Right lung (tissue), 5 donors: ENCODE measurements around the gene SLC2A13. TPM values are rescaled to one million over a fixed set of nuclear protein-coding genes. Genes with fewer than 3 reads are reported as not detected.
"Not testable (repeated sequence)": the region's sequence is repeated elsewhere in the genome, so short reads cannot be mapped to it uniquely, and the experiment has no call there.

Experiments used
- DNase-seq, 2 donors: peaks; one replicate each; pipeline ENCODE4 v3.0.0-alpha.2; 2013
- polyA plus RNA-seq, 5 donors: library from polyadenylated mRNA; unstranded; fragments of 120-200 nt; gene quantifications; one replicate each; pipeline versions ENCODE4 v1.2.1 to v1.2.3, GENCODE V29; 2013; ENCODE audit warnings: inconsistent platforms in 1 of 5, low replicate concordance in 1 of 5; ENCODE audit not compliant: insufficient read length in 5 of 5, insufficient read depth in 1 of 5

The SLC2A13 gene
- polyA plus RNA-seq, 5 donors = 5.3 to 7.6 (median 6.6) TPM

DNA sequence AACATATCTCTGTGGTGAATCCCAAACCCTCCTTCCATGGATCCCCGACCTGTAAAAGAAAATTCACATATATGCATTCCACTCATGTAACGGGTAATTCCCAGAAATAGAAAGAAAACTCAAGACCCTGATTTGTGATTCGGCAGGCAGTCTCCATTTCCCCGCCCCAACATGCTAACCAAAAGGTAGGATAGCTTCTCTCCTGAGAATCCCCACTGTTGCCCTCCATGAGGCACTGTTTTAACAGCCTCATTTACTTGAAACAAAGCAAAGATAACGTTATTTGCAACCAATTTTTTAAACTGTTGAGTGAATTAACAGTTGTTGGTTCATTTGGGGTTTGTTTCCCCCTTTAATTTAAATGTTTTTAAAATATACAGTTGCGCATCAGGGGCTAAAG is 774 bp upstream of the SLC2A13 start:
- DNase-seq = no peak

DNA sequence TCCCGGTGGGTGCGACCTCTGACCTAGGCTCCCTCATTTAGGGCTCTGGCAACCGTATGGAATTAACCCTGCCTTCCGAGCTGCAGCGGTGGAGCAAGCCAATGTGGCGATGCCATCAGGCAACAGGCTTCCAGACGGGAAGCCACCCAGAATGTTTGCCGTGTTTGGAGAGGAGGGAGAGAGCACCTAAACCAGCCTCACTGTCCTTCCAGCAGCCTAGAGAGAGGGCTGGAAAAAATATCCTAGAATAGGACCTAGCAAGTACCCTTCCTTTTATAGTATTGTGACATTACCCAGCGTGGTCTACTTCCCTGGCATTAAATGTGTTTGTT is 287 bp upstream of the SLC2A13 start:
- DNase-seq = no peak

DNA sequence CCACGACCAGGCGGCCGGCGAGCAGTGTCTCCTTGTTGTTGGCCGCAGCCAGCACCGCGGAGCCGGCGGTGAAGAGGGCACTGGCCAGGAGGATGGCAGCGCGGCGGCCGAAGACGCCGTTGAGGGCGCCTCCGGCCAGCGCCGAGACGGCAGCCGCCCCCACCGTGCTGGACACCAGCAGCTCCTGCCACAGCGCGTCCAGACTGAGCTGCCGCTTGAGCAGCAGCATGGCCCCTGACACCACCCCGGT is 691 bp downstream of the SLC2A13 start:
- peak in 1 of 2 donors; percentile 43 for DNase-seq

DNA sequence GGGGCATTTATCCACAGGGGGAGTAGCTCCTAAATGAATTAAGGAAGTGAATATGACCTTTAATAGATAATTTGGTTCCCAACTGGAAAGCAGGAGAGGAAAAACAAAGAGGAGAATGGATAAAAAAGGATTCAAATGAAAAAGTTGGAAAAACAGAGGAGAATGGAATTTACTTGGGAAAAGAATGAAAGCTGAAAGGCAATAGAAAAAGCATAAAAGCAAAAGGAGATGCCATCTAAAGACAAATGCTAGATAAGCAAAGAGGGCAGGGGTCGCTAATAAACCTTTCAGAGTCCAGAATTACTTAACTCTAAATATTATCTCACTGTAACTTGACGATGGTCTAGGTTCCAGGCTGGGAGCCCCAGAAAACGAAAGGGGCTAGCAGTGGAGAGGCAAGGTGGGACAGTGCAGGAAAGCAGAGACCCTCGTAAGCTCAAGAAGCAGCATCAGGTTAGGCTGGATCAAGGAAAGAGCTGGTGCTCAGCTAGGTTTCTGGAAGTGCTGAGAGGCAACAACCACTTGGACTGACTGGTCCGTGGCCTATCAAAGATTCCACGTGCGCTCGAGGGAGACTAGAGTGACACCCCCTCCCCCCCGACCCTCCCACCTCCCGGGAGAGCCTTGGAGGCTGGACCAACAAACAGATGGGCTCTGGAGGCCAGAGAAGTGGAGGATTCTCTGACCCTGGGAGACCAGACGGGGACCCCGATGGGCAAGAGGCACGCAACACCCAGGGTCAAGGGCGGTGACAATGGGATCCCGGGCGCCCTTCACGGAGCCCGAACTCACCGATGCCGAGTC is 1.2 kb downstream of the SLC2A13 start:
- peak in 1 of 2 donors; percentile 10 for DNase-seq

DNA sequence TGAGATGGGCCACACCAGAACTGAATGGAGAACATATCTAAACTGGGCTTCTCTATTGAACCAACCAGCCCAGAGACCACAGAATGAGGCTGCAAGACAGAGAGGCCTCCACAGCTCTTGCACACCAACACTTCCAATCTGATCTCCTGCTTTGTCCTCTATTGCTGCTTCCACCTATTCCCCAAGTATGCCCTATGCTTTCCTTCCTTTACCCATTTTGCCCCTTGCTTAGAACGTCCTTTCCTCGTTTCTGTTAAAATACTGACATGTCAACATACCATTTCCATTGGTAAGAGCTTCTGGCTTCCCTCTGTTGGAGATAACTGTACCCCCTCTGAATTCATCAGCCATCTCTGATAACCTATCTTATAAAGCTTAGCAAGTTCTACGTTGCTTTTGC is 2.8 kb downstream of the SLC2A13 start:
- no peak for DNase-seq

DNA sequence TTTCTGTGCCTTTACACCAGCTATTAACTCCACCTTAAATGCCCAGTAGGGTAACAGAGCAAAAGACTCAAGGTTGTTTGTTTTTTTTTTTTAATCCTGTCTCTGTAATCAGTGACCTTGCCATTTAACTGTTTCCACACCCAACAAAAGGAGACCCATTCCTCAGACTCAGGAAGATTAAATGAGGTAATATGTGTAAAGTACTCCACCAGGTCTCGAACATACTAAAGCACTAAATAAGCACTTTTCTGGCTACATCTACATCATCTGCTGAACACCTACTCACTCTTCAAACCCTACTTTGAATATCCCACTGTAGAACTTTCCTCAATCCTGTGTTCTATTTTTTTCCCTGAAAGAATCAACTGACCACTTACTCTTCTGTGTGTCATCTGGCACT is 4.1 kb downstream of the SLC2A13 start:
- DNase-seq = no peak

DNA sequence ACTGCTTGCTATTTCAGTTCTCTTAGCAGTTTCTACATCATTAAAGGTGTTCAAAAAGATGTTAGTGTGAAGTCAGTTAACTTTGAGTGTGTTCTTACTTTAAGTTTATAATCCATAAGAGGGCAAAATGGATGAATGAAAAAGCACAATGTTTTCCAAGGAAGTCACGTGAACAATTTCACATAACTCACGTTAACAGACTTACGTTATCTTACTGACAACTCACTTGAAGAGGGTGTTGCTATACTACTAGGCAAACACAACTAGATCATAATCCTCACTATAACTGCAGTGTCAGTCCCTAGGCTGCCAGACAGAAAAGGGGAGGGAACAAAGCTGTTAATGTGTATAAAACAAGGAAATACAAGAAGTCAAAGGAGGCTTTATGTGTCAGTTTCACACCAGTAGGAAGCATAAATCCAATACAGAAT is 6.4 kb downstream of the SLC2A13 start:
- peak in 1 of 2 donors; percentile 20 for DNase-seq

DNA sequence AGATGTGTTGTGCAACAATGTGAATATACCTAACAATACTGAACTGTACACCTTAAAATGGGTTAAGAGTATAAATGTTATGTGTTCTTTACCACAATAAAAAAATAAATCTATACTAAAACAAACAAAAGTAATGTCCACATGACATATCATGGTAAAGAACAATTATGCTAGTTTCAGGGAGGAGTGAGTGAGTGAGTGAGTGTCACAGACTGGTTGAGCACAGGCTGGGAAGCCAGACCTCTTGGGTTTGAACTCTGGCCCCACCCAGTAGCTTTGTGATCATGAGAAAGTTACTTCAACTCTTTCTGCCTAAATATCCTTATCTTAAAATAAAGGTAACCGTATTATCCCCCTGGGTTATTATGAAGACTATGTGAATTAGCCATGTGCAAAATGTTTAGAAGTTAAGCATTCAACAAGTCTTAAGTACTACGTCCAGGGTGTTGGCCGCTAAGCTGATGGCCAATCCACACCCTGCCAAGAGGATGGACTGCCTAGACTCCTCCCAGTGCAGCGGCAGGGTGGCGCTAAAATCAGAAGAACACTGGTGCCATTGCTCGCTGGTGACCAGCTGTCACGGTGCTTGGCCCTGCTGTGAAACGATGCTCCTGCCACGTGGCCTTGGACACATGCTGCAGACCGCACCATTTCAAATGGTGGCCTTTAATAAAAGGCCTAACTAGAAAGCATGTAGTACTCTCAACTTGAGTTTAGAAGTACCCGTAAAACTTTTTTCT is 7.3 kb downstream of the SLC2A13 start:
- no peak for DNase-seq

DNA sequence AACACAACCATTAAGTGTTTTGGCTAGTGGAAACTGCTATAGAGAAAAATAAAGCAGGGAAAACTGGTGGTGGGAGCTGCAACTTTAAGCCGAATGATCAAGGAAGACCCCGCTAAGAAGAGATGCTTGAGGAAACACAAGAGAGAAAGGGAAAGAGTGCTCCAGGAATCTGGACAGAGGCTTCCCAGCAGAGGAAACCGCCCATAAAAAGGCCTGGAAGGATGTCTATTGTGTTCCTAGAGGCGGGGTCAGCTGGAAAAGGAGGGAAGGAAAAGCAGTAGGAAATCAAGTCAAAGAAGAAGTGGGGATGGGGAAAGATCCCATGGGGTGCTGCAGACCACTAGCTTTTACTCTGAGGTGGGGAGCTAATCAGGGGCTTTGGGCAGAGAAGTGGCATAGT is 12.4 kb downstream of the SLC2A13 start:
- no peak for DNase-seq

DNA sequence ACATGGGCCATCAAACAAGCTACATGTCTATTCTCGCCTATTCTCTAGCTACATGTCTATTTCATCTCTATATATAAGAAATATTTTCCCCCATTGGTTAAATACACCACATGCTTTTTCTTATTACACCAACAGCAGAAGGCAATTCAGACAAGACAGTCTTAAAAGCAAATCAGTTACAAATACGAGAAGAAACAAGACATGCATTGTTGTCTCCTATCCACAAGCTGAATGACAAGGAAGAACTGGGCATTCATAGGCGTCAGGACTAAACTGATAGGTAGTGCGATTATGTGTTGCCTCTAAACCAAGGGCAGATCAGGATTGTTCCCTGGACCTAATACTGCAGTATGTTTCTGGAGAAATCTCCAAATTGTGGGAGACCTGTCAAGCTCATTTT is 19.4 kb downstream of the SLC2A13 start:
- no peak for DNase-seq

DNA sequence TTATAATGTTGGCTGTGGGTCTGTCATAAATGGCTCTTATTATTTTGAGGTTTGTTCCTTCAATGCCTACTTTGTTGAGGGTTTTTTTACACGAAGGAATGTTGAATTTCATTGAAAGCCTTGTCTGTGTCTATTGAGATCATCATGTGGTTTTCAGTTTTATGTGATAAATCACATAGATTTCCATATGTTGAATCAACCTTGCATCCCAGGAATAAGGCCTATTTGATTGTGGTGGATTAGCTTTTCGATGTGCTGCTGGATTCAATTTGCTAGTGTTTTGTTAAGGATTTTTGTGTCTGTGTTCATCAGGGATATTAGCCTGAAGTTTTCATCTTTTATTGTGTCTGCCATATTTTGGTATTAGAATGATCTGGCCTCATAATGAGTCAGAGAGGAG is 27.6 kb downstream of the SLC2A13 start:
- no peak for DNase-seq

DNA sequence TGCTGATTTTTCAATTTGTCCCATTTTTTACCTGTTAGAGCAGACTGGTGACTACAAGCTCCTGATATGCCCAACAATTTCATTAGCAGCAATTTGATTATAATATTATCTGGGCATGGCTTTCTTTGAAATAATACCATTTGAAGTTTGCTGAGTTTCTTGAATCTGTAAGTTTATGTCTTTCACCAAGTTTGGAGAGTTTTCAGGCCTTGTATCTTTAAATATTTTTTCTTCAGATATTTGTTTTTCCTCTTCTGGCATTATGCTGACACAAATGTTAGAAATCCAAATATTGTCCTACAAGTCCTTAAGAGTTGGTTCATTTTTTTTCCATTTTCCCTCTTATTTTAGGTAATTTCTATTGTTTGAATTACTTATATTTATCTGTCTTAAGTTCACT is 30.4 kb downstream of the SLC2A13 start:
- DNase-seq = no peak

DNA sequence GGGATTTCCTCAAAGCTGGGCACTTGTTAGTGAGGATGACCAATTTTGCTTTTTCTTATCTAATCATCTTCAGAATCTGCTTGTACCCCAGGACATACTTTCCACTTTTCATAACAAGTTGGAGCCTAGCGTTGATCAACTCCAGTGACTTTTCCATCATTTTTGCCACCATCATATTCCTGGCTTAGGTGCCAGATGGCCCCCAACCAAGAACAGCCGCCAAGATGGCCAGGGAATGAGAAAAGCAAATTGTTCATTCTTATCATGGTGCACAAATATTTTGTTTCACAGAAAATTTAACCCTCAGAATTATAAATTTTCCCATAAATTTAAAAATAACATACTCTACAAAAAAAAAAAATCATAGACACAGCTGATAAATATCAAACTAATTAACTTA is 37.5 kb downstream of the SLC2A13 start:
- no peak for DNase-seq

DNA sequence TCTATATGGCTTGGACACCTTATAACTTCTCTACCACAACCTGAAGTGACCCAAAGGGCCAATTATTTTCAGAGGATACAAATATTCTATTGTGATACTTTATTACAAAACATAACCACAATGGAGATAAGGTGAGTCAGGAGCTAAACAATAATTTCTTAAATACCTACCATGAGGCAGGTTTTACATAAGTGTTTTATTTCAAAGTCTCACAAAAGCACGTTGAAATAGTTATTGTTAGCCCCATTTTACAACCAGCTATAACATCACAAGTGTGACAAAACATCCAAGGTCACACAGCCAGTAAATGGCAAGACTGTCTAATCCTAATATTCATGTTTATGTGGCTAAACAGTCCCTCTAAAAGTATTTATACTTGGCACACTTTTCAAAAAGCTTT is 40.2 kb downstream of the SLC2A13 start:
- no peak for DNase-seq

DNA sequence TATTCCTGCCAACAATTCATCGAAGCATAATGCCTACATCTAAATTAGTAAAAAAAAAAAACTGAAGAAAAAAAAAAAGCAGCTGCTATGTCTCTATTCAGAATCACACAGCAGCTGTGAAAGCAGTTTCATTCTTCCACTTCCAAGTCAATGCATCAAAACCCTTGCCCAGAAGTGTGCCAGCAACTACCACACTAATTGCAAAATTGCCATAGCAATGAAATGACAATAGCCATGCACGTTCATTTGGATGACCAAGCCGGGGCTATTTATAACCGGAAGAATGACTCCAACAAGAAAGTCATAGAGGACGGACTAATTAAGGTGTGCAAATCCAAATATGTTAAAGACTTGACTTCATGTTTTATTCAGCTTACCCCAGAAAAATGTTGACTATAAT is 42.5 kb downstream of the SLC2A13 start:
- DNase-seq = no peak

DNA sequence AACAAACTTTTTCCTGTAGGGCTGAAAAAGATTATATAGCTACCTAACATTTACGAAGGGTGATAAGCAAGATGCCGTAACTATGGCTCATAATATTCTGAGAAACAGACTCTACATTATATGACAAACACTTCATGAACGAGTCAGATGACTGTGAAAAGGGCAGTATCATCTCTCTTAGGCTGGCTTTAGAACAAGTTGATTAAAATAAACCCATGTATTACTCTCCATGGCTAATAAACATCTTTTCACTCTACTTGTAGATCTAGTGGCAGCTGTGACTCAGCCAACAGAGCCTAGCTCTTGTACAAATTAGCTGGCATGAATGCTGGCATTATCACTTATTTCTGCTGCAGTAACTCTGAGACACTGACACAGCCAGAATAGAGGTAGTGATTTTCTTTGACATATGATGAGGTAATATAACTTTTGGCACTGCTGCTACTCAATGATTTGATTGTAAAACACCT is 47.1 kb downstream of the SLC2A13 start:
- DNase-seq = no peak

DNA sequence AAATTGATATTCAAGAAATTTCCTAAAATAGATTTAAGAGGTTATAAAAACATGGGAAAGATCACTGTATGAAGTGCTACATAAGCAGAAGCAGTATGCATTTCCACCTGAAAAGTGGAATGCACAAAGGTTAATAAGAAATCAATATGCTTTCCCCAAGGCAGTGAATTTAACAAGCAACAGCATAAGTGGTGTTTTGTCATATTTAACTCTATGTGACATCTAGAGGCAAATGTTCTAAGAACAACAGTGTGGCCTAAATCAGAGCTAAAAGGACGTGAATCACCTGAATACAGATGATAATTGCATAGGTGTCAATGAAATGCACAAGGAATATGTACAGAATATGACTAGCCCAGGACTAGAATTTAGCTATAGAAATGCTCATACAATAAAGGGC is 49.5 kb downstream of the SLC2A13 start:
- DNase-seq = no peak

DNA sequence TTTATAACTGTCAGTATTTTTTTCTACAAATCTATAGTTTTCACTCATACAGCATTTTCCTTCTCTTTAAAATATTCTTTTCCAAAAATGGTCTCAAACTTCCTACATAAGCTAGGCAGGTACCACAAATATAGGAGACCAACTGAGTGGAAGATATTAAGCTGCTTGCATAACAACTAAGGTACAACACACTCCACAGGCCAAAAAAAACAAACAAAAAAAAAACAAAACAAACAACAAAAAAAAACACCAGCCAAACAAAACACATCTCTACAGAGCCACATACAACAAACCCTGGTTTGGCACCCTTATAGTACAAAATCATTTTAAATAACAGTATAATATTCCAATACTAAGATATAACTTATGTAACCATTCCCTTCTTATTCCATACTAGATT is 50.1 kb downstream of the SLC2A13 start:
- no peak for DNase-seq

DNA sequence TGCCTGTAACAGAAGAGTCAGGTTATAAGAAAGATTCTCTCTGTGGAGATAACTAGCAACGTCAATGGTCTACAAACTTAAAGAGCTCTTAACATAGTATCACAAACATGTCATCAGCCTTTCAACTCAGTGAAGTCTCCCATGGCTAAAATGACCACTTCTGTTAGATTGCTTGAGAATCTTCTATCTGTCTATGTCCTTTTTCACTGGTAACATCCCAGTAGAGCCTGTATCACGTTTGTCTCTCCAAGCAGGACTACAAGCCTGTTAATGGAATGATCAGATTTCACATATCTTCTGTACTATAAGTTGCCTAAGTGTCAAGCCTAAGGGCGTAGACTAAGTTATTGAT is 50.7 kb downstream of the SLC2A13 start:
- no peak for DNase-seq

DNA sequence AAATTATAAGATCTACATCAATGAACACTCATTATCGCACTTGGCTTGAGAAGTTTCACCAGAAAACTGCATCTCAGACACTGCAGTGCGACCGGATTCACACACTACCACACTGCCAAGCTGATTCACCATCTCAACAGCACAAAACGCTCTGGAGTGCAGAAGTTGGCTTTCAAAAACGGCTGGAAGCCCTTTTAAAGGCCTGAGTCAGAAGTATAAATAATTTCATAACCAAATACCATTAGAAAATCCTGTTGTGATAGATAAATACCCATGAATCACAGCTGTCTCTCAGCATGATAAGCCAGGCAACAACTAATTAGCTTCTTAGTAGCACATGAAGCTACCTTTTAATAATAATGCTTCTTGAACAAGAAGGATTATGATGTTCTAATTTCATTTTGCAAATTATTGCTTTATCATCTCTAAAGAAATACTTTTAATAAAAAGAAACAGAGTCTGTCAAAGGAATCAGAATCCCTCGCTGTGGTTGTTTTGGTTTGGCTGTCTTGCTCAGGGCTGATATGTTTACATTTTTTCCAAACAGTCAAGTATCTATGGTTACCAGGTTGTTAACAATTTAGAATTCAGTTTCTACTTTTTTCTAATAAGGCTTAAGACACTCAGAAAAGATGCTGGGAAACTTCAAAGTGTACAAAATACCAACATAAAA is 51.2 kb downstream of the SLC2A13 start:
- DNase-seq = no peak

DNA sequence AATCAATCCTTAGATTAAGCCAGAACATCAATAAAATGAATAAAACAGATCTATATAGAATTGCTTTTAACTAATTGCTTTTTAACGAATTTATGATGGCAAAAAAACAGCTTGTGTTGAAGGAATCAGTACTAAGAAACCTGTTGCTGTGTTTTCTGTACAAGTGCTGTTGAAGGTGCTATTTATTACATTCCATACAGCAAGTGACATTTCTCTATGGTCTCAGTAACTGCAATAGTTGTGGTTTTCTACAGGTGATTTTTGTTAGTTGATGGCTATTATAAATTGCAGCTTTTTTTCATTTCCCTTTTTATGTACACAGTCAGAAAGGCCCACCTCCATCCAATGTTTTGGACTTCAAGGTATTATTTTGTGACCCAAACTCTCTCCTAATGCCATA is 56.6 kb downstream of the SLC2A13 start:
- DNase-seq = no peak

DNA sequence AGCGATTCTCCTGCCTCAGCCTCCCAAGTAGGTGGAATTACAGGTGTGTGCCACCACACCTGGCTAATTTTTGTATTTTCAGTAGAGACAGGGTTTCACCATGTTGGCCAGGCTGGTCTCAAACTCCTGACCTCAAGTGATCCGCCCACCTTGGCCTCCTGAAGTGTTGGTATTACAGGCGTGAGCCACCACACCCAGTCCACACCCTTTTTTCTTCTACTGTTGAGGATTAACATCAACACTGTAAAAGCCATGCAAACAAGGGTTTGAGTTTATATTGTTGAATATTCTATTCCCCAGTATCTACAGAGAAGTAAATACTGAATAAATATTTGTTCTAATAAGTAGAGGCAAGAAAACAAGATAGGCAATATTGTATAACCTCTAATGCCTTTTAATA is 58.9 kb downstream of the SLC2A13 start:
- not testable (repeated sequence) for DNase-seq

DNA sequence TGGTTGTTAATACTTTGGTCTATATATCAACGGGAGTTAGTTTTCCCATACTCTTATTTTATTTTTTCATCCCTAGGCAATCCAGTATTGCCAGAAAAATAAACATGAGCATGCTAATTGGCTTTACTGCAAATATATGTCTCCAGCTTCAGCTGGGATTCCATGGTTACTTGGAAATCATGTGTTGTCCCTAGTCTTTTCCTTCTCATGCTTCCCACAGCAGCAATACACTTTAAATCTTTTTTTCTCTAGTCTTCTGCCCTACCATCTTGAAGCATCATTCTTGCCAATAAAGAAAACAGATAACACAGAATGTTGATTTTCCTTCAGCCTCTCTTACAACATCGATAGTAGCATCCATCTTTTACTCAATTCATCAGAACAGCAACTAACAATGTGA is 60.2 kb downstream of the SLC2A13 start:
- DNase-seq = no peak
